Stimulated activated CD4-positive, alpha-beta T cell treated with anti-CD3 and anti-CD28 coated beads, Interleukin-12 subunit alpha, Interleukin-12 subunit beta, amount 100 ng/mL, for 4 hours (primary cell): Measurements from ENCODE around the gene EMC7.
"Not testable (repeated sequence)": the region's sequence is repeated elsewhere in the genome, so short reads cannot be mapped to it uniquely, and the experiment has no call there.

ENCODE experiments used
- DNase-seq: peaks from one replicate; pipeline ENCODE4 v3.0.0-alpha.2; 2020

Gene EMC7

GRCh38 chr15:34079904-34080303 is 21.8 kb downstream of the EMC7 start:
- no peak for DNase-seq

GRCh38 chr15:34078900-34079299 is 22.8 kb downstream of the EMC7 start:
- no peak for DNase-seq

- no peak for DNase-seq
Measured at GRCh38 chr15:34076785-34077184, 24.9 kb downstream of the EMC7 start.

GRCh38 chr15:34070003-34070402 is 31.7 kb downstream of the EMC7 start:
- no peak for DNase-seq

- DNase-seq: no peak
Measured at GRCh38 chr15:34065941-34066340, 35.7 kb downstream of the EMC7 start.

GRCh38 chr15:34065261-34065660 is 36.4 kb downstream of the EMC7 start:
- no peak for DNase-seq

GRCh38 chr15:34064438-34064837 is 37.2 kb downstream of the EMC7 start:
- DNase-seq: no peak

- DNase-seq: no peak
Measured at GRCh38 chr15:34059946-34060345, 41.7 kb downstream of the EMC7 start.

- DNase-seq: no peak
Measured at GRCh38 chr15:34059476-34059875, 42.2 kb downstream of the EMC7 start.

GRCh38 chr15:34056911-34057310 is 44.8 kb downstream of the EMC7 start:
- DNase-seq: no peak

GRCh38 chr15:34055868-34056595 is 45.6 kb downstream of the EMC7 start:
- no peak for DNase-seq

- DNase-seq: no peak
Measured at GRCh38 chr15:34054081-34054707, 47.5 kb downstream of the EMC7 start.

GRCh38 chr15:34050385-34050784 is 51.3 kb downstream of the EMC7 start:
- not testable (repeated sequence) for DNase-seq

GRCh38 chr15:34049112-34049511 is 52.5 kb downstream of the EMC7 start:
- DNase-seq: no peak

GRCh38 chr15:34047893-34048775 is 53.5 kb downstream of the EMC7 start:
- DNase-seq: no peak

- DNase-seq: no peak
Measured at GRCh38 chr15:34046471-34047145, 55.1 kb downstream of the EMC7 start.

GRCh38 chr15:34043813-34044212 is 57.8 kb downstream of the EMC7 start:
- DNase-seq: no peak

GRCh38 chr15:34043391-34043790 is 58.3 kb downstream of the EMC7 start:
- DNase-seq: no peak

GRCh38 chr15:34039790-34040113 is 61.9 kb downstream of the EMC7 start:
- no peak for DNase-seq

GRCh38 chr15:34038871-34039789 is 62.5 kb downstream of the EMC7 start, which contains the start of gene AVEN:
AVEN (minus strand) TSS chr15:34039204; CDS start chr15:34039046, 158 bp downstream.
- DNase-seq: peak; percentile 58

- DNase-seq: peak; percentile 71
Measured at GRCh38 chr15:34038023-34038870, 63.4 kb downstream of the EMC7 start.
